K562 (cell line): ENCODE data around the gene TXNL4A. TPM values are rescaled to one million over a fixed set of nuclear protein-coding genes. Genes with fewer than 3 reads are reported as not detected.

ENCODE experiments used
- L3MBTL2 ChIP-seq: fragments of 450-650 bp; IDR thresholded peaks from 2 replicates; pipeline ENCODE4 v1.6.1; 2016; ENCODE audit warnings: mild to moderate bottlenecking, moderate library complexity
- SIN3A ChIP-seq, 2 experiments: fragments of 150-350 bp in 1 of 2; IDR thresholded peaks; 2 replicates each; pipeline ENCODE4 v1.6.1; 2011 to 2016; ENCODE audit warnings: borderline replicate concordance in 2 of 2, low read depth in 2 of 2, low read length in 2 of 2, mild to moderate bottlenecking in 2 of 2, moderate library complexity in 2 of 2; ENCODE audit not compliant: control insufficient read depth in 1 of 2
- SP1 ChIP-seq: sonication (generic); formaldehyde crosslinking; IDR thresholded peaks from 2 replicates; pipeline ENCODE4 v1.8.1; 2022; ENCODE audit warnings: mild to moderate bottlenecking, missing genetic modification reagents
- SUPT5H ChIP-seq: fragments of 450-650 bp; IDR thresholded peaks from 2 replicates; pipeline ENCODE4 v1.6.1; 2016
- YBX1 ChIP-seq: fragments of 450-650 bp; IDR thresholded peaks from 2 replicates; pipeline ENCODE4 v1.7.1; 2016; ENCODE audit warnings: mild to moderate bottlenecking
- ZFX ChIP-seq: sonication (generic); formaldehyde crosslinking; IDR thresholded peaks from 2 replicates; pipeline ENCODE4 v1.8.0; 2022; ENCODE audit warnings: mild to moderate bottlenecking, missing genetic modification reagents, moderate library complexity
- ZKSCAN1 ChIP-seq: fragments of 150-350 bp; IDR thresholded peaks from 2 replicates; pipeline ENCODE4 v1.6.1; 2016; ENCODE audit warnings: low read depth, low read length
- polyA plus RNA-seq, 8 experiments: library from polyadenylated mRNA; depleted of rRNA in 4 of 8; stranded (reverse) in 5 of 8; unstranded in 3 of 8; fragments of >200 nt; fragmentation: Nextera tagmentation in 2 of 8; fragmentation: Illumina TruSeq in 1 of 8; extraction: Ambion mirVana in 2 of 8; extraction: Trizol in 1 of 8; gene quantifications; 2 replicates each; pipeline versions ENCODE4 v1.2.1 to v1.2.3, GENCODE V29; 2011 to 2014; ENCODE audit warnings: inconsistent platforms in 1 of 8, missing spikeins in 1 of 8
- total RNA-seq, 7 experiments: library from RNA; depleted of rRNA in 6 of 7; stranded (reverse); fragments of >200 nt in 6 of 7; fragmentation: Illumina TruSeq in 2 of 7; extraction: Trizol in 2 of 7; gene quantifications; 2 replicates each; pipeline versions ENCODE4 v1.2.1 to v1.2.3, GENCODE V29; 2011 to 2021; ENCODE audit warnings: low replicate concordance in 1 of 7
- TF ChIP-seq, protein P1 (sequence below): fragments of 250-450 bp; sonication (Bioruptor Pico); IDR thresholded peaks from 2 replicates; pipeline ENCODE4 v1.4.0; 2020; ENCODE audit warnings: mild to moderate bottlenecking
- TF ChIP-seq, protein P2 (sequence below), 2 experiments: fragments of 200-800 bp in 1 of 2; sonication (Bioruptor generic) in 1 of 2; sonication (generic) in 1 of 2; formaldehyde crosslinking in 1 of 2; IDR thresholded peaks in 1 of 2; conservative IDR thresholded peaks in 1 of 2; 2 replicates each; pipeline versions ENCODE4 v1.5.0 to v1.6.1; 2016 to 2020; ENCODE audit warnings: missing compliant biosample characterization in 1 of 2, missing genetic modification characterization in 1 of 2, missing genetic modification reagents in 1 of 2
- TF ChIP-seq, protein P3 (sequence below): fragments of 250-450 bp; sonication (Bioruptor Pico); IDR thresholded peaks from 2 replicates; pipeline ENCODE4 v1.6.1; 2021; ENCODE audit warnings: mild to moderate bottlenecking
- TF ChIP-seq, protein P4 (sequence below): fragments of 200-600 bp; sonication (generic); IDR thresholded peaks from one replicate; pipeline ENCODE4 v1.6.1; 2012; ENCODE audit warnings: mild to moderate bottlenecking, low read depth, low read length, inconsistent platforms

The TXNL4A gene
- total and polyA plus RNA-seq, 9 of the 15 experiments (the other 6 are each of a cell fraction or from before 2014, with no cell fraction given): 27.0 to 132 (median 87.5) TPM

DNA sequence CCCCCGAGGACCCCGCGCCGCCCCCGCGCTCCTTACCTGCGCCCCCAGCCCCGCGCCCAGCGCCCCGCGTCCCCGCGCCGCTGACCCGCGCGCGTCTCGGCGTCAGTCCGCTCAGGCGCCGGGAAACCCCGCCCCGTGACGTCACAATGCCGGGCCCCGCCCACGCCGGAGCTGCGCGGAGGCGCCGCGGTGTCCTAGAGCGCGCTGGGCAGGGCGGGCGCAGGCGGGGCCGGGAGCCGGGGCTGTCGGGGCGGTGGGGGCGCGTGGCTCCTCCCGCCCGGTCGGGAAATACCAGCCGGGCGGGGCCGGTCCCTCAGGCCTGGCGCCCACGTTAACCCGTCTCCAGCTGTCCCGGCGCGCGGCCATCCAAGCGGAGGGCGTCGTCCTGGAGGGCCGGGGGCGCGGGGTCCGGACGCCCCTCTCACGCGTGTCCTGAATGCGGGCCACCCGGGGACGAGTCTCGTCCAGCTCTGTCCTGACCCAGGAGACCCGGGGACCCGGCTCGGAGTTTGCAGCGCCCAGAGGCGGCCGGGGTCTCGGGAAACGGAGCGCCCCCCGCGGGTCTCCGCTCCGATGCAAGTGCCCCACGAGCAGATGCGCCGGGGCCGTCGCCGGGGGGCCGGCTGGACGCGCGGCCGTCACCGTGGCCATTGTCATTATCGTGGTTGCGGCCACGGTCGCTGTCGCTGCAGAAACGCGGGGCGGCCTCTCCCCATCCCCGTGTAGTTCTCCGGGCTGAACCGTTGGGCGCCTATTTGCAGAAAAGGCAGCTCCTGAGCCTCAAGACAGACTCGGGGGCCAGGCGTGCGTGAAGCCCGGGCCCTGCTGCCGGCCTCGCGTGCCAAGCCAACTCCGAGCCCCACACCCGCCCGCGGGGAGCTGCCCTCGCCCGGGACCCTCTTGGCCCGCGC is 36.6 kb downstream of the TXNL4A start, which contains the start of gene SLC66A2 (continued):
- TF ChIP-seq, protein P1, sequence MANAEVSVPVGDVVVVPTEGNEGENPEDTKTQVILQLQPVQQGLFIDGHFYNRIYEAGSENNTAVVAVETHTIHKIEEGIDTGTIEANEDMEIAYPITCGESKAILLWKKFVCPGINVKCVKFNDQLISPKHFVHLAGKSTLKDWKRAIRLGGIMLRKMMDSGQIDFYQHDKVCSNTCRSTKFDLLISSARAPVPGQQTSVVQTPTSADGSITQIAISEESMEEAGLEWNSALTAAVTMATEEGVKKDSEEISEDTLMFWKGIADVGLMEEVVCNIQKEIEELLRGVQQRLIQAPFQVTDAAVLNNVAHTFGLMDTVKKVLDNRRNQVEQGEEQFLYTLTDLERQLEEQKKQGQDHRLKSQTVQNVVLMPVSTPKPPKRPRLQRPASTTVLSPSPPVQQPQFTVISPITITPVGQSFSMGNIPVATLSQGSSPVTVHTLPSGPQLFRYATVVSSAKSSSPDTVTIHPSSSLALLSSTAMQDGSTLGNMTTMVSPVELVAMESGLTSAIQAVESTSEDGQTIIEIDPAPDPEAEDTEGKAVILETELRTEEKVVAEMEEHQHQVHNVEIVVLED (CRISPR knock-in tag): peak; percentile 87
- TF ChIP-seq SP1 (CRISPR knock-in tag) (no peak), ZFX (CRISPR knock-in tag) (peak; percentile 61), SIN3A (IDR thresholded peaks at IDR 0.05; ENCODE audit: borderline replicate concordance in 2 of 2, control insufficient read depth in 1 of 2, low read depth in 2 of 2, low read length in 2 of 2) (peak in 1 of 2 experiments; percentile 37; a peak in 1 of 4 replicates), SUPT5H (no peak), ZKSCAN1 (no peak), YBX1 (no peak), L3MBTL2 (peak; percentile 72)
- TF ChIP-seq, protein P2, sequence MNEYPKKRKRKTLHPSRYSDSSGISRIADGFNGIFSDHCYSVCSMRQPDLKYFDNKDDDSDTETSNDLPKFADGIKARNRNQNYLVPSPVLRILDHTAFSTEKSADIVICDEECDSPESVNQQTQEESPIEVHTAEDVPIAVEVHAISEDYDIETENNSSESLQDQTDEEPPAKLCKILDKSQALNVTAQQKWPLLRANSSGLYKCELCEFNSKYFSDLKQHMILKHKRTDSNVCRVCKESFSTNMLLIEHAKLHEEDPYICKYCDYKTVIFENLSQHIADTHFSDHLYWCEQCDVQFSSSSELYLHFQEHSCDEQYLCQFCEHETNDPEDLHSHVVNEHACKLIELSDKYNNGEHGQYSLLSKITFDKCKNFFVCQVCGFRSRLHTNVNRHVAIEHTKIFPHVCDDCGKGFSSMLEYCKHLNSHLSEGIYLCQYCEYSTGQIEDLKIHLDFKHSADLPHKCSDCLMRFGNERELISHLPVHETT (CRISPR knock-in tag; conservative IDR thresholded peaks at IDR 0.05 in 1 of 2, IDR thresholded peaks at IDR 0.05 in 1 of 2): no peak
- TF ChIP-seq, protein P3, sequence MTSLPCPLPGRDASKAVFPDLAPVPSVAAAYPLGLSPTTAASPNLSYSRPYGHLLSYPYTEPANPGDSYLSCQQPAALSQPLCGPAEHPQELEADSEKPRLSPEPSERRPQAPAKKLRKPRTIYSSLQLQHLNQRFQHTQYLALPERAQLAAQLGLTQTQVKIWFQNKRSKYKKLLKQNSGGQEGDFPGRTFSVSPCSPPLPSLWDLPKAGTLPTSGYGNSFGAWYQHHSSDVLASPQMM (CRISPR knock-in tag): no peak
- TF ChIP-seq, protein P4, sequence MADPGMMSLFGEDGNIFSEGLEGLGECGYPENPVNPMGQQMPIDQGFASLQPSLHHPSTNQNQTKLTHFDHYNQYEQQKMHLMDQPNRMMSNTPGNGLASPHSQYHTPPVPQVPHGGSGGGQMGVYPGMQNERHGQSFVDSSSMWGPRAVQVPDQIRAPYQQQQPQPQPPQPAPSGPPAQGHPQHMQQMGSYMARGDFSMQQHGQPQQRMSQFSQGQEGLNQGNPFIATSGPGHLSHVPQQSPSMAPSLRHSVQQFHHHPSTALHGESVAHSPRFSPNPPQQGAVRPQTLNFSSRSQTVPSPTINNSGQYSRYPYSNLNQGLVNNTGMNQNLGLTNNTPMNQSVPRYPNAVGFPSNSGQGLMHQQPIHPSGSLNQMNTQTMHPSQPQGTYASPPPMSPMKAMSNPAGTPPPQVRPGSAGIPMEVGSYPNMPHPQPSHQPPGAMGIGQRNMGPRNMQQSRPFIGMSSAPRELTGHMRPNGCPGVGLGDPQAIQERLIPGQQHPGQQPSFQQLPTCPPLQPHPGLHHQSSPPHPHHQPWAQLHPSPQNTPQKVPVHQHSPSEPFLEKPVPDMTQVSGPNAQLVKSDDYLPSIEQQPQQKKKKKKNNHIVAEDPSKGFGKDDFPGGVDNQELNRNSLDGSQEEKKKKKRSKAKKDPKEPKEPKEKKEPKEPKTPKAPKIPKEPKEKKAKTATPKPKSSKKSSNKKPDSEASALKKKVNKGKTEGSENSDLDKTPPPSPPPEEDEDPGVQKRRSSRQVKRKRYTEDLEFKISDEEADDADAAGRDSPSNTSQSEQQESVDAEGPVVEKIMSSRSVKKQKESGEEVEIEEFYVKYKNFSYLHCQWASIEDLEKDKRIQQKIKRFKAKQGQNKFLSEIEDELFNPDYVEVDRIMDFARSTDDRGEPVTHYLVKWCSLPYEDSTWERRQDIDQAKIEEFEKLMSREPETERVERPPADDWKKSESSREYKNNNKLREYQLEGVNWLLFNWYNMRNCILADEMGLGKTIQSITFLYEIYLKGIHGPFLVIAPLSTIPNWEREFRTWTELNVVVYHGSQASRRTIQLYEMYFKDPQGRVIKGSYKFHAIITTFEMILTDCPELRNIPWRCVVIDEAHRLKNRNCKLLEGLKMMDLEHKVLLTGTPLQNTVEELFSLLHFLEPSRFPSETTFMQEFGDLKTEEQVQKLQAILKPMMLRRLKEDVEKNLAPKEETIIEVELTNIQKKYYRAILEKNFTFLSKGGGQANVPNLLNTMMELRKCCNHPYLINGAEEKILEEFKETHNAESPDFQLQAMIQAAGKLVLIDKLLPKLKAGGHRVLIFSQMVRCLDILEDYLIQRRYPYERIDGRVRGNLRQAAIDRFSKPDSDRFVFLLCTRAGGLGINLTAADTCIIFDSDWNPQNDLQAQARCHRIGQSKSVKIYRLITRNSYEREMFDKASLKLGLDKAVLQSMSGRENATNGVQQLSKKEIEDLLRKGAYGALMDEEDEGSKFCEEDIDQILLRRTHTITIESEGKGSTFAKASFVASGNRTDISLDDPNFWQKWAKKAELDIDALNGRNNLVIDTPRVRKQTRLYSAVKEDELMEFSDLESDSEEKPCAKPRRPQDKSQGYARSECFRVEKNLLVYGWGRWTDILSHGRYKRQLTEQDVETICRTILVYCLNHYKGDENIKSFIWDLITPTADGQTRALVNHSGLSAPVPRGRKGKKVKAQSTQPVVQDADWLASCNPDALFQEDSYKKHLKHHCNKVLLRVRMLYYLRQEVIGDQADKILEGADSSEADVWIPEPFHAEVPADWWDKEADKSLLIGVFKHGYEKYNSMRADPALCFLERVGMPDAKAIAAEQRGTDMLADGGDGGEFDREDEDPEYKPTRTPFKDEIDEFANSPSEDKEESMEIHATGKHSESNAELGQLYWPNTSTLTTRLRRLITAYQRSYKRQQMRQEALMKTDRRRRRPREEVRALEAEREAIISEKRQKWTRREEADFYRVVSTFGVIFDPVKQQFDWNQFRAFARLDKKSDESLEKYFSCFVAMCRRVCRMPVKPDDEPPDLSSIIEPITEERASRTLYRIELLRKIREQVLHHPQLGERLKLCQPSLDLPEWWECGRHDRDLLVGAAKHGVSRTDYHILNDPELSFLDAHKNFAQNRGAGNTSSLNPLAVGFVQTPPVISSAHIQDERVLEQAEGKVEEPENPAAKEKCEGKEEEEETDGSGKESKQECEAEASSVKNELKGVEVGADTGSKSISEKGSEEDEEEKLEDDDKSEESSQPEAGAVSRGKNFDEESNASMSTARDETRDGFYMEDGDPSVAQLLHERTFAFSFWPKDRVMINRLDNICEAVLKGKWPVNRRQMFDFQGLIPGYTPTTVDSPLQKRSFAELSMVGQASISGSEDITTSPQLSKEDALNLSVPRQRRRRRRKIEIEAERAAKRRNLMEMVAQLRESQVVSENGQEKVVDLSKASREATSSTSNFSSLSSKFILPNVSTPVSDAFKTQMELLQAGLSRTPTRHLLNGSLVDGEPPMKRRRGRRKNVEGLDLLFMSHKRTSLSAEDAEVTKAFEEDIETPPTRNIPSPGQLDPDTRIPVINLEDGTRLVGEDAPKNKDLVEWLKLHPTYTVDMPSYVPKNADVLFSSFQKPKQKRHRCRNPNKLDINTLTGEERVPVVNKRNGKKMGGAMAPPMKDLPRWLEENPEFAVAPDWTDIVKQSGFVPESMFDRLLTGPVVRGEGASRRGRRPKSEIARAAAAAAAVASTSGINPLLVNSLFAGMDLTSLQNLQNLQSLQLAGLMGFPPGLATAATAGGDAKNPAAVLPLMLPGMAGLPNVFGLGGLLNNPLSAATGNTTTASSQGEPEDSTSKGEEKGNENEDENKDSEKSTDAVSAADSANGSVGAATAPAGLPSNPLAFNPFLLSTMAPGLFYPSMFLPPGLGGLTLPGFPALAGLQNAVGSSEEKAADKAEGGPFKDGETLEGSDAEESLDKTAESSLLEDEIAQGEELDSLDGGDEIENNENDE: no peak
